Stimulated activated CD4-positive, alpha-beta T cell treated with anti-CD3 and anti-CD28 coated beads, Interleukin-1b, Interleukin-23, amount 100 ng/mL, for 48 hours (primary cell): ENCODE results near the gene SIPA1.
"Not testable (repeated sequence)": the region's sequence is repeated elsewhere in the genome, so short reads cannot be mapped to it uniquely, and the experiment has no call there.

Experiments
- DNase-seq: peaks from one replicate; pipeline ENCODE4 v3.0.0-alpha.2; 2020

The SIPA1 gene

GRCh38 chr11:65644837-65645236 is 6.9 kb downstream of the SIPA1 start:
- DNase-seq: no peak

GRCh38 chr11:65645710-65646109 is 7.8 kb downstream of the SIPA1 start:
- DNase-seq: no peak

- DNase-seq: no peak
Measured at GRCh38 chr11:65646288-65646957, 8.5 kb downstream of the SIPA1 start.

- DNase-seq: no peak
Measured at GRCh38 chr11:65646958-65647701, 9.2 kb downstream of the SIPA1 start.

GRCh38 chr11:65648997-65649493 is 11.1 kb downstream of the SIPA1 start:
- no peak for DNase-seq

GRCh38 chr11:65649656-65650546 is 12.0 kb downstream of the SIPA1 start:
- no peak for DNase-seq

GRCh38 chr11:65650547-65651338 is 12.8 kb downstream of the SIPA1 start:
- no peak for DNase-seq

- DNase-seq: no peak
Measured at GRCh38 chr11:65651339-65651588, 13.4 kb downstream of the SIPA1 start.

- no peak for DNase-seq
Measured at GRCh38 chr11:65651589-65652510, 13.9 kb downstream of the SIPA1 start.

GRCh38 chr11:65652511-65653228 is 14.8 kb downstream of the SIPA1 start:
- peak; percentile 93 for DNase-seq

GRCh38 chr11:65653229-65654225 is 15.6 kb downstream of the SIPA1 start:
- no peak for DNase-seq

- DNase-seq: no peak
Measured at GRCh38 chr11:65654375-65655349, 16.8 kb downstream of the SIPA1 start.

GRCh38 chr11:65655570-65656332 is 17.9 kb downstream of the SIPA1 start:
- DNase-seq: no peak

- no peak for DNase-seq
Measured at GRCh38 chr11:65657426-65657825, 19.5 kb downstream of the SIPA1 start.

GRCh38 chr11:65658174-65659021 is 20.5 kb downstream of the SIPA1 start:
- no peak for DNase-seq

GRCh38 chr11:65660038-65660437 is 22.1 kb downstream of the SIPA1 start:
- DNase-seq: no peak

- DNase-seq: not testable (repeated sequence)
Measured at GRCh38 chr11:65660908-65661307, 23.0 kb downstream of the SIPA1 start.
